GM19043 (cell line): ENCODE measurements around the gene CD74.
"Not testable (repeated sequence)": the region's sequence is repeated elsewhere in the genome, so short reads cannot be mapped to it uniquely, and the experiment has no call there.

Experiments used
- ATAC-seq: cut with Tn5 transposase; IDR thresholded peaks from one replicate; pipeline ENCODE4 v1.9.1; 2021; ENCODE audit warnings: low read depth; ENCODE audit not compliant: unreplicated experiment

CD74 gene

DNA sequence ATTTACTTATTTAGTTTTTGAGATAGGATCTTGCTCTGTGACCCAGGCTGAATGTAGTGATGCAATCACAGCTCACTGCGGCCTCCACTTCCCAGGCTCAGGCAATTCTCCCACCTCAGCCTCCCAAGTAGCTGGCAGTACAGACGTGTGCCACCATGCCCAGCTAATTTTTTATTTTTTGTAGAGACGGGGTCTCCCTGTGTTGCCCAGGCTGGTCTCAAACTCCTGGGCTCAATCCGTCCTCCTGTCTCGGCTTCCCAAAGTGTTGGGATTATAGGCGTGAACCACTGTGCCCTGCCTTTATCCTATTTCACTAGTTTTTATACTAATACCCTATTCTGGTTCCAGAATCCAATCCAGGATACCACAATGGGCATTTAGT is 30.0 kb upstream of the CD74 start:
- ATAC-seq = no peak

DNA sequence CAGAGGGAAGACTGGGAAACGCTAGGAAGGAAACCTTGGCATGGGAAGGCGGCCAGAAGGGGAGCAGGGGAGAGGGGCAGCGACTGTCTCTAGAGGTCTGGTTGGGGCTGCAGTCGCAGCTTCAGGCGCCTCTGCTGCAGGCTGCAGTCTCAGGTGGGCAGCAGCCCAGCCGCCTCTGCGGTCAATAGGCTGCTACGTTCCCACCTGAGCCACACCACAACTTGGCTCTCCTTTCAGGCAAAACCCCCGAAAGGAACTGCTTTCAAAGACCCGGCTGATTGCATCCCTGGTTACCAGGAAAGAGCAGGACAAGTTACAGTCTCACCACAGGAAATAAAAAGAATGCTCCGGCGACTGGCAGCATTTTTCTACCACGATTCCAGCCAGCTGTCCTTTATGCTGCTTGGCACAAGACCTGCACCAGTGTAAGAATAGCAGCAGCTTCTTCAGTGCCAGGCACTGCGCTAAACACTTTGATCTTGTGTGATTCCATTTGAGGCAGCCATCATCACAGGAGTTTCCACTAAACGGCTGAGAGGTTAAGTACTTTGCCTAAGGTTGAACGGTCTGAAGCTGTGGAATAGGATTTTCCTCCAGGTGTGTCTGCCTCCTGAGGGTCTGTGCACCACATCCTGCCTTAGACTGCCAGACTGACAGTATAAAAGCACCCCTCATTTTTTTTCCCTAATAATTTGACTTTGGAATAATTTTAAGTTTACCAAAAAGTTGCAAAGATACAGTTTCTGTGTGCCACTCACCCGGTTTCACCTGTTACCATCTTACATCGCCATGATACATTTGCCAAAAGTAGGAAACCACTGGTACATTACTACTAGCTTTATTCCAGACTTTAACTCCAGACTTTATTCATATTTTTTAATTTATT is 29.3 kb upstream of the CD74 start:
- no peak for ATAC-seq

GRCh38 chr5:150440948-150441812 is 28.5 kb upstream of the CD74 start:
- no peak for ATAC-seq

DNA sequence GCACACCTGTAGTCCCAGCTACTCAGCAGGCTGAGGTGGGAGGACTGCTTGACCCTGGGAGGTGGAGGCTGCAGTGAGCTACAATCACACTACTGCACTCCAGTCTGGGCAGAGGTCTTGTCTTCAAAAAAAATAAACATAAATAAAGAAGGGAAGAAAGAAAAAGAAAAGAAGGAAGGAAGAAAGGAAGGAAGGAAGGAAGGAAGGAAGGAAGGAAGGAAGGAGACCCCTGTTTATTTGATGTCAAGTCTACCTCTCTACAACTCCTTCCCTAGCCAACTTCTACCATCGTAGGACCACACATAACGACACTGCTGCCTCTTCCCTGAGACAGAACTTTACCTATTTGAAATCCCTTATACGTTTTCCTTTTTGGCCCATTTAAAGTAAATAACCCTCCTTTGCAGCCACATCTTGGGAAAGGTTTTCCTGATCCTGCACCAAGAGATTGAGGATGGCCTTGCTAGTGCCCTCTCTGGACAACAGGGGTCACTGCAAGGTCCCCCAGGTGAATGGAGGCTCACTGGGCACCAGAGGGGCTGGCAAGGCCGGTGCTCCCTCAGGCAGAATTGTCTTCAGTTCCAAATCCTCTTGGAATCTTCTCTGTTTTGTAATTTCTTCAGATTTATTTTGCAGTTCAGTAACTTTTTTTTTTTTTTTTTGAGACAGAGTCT is 26.3 kb upstream of the CD74 start:
- ATAC-seq = no peak

- ATAC-seq = peak; percentile 86
Observed at GRCh38 chr5:150436141-150436680, 23.5 kb upstream of the CD74 start.

- no peak for ATAC-seq
Observed at GRCh38 chr5:150434464-150434863, 21.8 kb upstream of the CD74 start.

GRCh38 chr5:150431574-150431973 is 18.9 kb upstream of the CD74 start:
- ATAC-seq = no peak

DNA sequence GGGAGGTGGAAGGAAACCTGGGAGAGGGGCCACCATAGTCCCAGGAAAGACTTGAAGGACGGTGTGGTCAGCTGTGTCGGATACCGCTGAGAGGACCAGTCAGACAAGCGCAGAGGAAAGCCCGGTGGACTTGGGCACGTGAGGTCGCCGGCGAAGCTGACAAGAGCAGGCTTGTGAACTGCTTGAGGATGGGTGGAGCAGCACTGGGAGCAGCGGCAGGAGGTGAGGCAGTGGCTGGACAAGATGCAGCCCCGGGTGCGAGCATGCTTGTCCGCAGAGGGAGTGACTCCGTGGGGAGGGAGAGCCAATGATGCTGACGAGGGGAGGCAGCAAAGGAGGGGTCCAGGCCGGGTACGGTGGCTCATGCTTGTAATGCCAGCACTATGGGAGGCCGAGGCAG is 18.3 kb upstream of the CD74 start:
- no peak for ATAC-seq

GRCh38 chr5:150429410-150429873 is 16.7 kb upstream of the CD74 start:
- no peak for ATAC-seq

DNA sequence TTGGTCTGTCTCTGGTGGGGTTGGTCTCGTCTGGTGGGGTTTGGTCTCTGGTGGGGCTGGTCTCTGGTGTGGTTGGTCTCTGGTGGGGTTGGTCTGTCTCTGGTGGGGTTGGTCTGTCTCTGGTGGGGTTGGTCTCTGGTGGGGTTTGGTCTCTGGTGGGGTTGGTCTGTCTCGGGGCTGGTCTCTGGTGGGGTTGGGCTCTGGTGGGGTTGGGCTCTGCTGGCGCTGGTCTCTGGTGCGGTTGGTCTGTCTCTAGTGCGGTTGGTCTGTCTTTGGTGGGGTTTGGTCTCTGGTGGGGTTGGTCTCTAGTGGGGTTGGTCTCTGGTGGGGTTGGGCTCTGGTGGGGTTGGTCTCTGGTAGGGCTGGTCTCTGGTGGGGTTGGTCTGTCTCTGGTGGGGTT is 16.3 kb upstream of the CD74 start:
- no peak for ATAC-seq

DNA sequence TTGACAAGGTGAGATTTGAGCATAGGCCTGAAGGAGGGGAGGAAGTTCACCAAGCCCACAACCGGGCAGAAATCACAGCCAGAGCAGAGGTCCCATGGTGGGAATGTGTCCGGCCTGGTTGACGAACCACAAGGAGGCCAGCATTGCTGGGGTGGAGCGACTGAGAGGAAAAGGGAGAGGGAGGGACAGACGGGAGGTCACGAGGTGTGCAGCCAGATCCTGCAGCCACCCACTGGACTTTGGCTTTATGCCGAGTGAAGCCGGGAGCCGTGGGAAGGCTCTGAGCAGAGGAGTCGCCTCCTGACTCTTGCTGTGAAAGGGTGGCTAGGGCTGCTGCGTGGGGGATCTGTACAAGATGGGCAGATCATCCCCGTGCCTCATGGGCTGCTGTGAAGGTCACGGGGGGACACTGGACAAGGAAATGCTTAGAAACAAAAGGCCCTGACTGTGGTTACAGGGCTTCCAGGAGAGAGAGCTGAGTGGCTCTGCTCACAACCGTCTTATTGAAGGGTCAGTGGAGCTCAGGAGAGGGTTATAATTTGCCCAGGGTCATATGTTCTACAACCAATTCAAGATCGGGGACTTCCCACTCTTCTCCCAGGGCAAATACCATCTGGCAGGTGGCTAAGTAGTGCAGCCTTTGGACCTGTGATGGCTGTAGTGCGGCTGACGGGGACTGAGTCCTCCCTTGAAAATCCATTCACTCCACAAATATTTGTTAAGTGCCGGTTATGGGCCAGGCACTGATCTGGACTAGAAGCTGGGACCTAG is 15.6 kb upstream of the CD74 start:
- no peak for ATAC-seq

GRCh38 chr5:150426165-150426564 is 13.5 kb upstream of the CD74 start:
- ATAC-seq = not testable (repeated sequence)

DNA sequence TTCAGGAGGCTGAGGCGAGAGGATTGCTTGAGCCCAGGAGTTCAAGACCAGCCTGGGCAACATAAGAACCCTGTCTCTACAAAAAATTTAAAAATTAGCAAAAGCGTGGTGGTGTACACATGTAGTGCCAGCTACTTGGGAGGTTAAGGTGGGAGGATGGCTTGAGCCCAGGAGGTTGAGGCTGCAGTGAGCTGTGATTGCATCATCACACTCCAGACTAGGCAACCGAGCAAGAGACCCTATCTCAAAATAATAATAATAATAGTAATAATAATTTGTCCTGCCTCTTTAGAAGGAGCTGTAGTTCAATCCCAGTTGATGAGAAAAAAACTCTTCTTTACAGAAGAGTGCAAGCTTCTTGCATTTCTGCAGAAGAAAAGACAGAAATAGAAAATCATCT is 10.0 kb upstream of the CD74 start:
- ATAC-seq = no peak

DNA sequence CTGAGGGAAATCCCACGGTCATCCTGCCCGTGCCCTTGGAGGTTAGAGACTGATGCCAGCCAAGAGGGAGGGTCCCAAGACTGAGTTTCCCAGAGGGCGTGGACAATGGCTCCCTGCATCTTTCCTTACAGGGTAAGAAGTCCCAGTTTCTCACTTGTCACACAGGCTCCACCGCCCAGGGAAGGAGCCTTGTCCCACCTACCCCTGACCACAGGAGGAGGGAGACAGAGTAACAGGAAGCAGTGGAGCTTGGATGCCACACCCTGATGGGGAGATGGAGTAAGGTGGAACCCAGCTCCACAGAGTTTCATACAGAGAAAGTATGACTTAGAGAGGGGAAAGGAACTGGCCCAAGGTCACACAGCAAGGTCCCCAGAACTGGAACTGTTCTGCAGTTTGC is 9.4 kb upstream of the CD74 start:
- ATAC-seq = no peak

- peak; percentile 74 for ATAC-seq
Observed at GRCh38 chr5:150419630-150420270, 7.0 kb upstream of the CD74 start.

DNA sequence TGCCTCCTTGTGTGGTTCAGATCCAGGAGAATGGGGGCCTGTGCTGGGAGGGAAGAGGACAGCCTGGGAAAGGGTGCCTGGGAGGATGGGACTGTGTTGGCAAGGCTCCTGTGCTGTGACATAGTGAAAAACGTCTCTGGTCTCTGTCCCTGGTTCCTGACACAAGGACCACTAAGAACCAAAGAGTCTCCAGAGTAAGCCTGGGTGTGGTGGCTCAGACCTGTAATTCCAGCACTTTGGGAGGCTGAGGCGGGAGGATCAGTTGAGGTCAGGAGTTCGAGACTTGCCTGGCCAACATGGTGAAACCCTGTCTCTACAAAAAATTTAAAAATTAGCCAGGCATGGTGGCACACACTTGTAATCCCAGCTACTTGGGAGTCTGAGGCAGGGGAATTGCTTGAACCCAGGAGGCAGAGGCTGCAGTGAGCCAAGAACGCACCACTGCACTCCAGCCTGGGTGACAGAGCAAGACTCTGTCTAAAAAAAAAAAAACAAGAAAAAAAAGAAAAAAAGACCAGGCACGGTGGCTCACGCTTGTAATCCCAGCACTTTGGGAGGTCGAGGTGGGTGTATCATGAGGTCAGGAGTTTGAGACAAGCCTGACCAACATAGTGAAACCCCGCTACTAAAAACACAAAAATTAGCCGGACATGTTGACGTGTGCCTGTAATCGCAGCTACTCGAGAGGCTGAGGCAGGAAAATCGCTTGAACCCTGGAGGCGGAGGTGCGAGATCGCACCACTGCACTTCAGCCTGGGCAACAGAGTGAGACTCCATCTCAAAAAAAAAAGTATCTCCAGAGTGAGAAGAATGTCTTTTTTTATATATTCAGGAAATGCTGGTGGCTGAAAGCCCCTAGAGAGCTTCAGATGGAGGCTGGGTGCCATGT is 1.4 kb upstream of the CD74 start:
- ATAC-seq = not testable (repeated sequence)

DNA sequence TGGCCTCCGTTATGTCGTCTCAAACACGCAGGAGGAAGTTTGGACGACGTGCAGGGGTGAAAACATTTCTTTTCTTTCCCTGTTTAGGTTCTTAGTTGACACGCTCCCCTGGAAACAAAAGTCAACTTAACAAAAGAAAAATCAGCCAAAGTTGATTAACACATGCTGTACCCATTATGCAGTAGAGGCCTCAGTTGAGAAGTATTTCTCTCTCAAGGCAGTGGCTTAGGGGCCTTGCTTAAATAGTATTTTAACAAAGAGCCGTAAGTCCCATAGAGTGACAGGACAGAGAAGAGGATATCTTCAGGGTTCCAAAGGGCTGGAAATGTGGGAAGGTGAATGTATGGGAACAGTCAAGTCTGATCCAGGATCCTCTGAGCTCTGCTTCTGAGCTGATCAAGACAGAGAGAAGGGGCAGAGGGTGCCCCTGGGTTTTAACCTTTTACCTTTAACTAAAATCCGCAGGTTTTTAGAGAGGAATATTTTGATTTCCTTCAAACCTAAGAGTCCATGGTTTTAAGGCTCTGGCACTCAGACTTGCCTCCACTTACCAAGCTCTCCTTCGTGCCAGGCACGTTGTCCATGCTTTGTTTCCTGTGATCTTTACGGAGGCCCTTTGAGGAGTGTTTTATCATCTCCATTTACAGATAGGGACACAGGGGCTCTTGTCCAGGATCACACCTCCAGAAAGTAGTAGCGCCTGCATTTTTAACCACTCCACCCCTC is 629 bp upstream of the CD74 start:
- no peak for ATAC-seq
